Lower leg skin (tissue), 3 donors: Measurements from ENCODE around the gene SCMH1.

Experiments
- POLR2A ChIP-seq, 2 donors: fragments of 450-650 bp; IDR thresholded peaks; one replicate each; pipeline ENCODE4 v1.6.1; 2016 to 2017; ENCODE audit warnings: antibody characterized with exemption in 2 of 2, mild to moderate bottlenecking in 1 of 2, moderate library complexity in 1 of 2
- TF ChIP-seq, protein P1 (sequence below), 3 donors: fragments of 450-650 bp; IDR thresholded peaks; one replicate each; pipeline ENCODE4 v1.5.1; 2016; ENCODE audit warnings: antibody characterized with exemption in 3 of 3, mild to moderate bottlenecking in 3 of 3, moderate library complexity in 2 of 3

DNA sequence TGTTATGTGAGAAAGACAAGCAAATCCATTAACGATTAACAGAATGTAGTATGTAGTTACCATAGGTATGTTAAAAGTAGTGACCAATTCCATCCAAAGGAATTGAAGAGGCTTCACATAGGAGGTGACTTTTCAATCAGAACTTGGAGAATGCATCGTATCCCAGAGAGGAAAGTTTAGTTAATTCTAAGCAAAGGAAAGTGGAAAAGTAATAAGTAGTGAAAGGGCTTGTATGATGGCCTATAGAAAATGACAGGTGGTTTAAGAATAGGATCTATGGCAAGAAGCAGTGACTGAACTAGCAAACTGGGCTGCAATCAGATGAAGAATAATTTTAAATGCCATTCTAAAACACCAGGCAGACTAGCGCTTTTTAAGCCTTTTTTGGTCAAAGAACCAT is 16.6 kb downstream of the SCMH1 start:
- no peak for TF ChIP-seq POLR2A (IDR thresholded peaks at IDR 0.05)
- TF ChIP-seq, protein P1, sequence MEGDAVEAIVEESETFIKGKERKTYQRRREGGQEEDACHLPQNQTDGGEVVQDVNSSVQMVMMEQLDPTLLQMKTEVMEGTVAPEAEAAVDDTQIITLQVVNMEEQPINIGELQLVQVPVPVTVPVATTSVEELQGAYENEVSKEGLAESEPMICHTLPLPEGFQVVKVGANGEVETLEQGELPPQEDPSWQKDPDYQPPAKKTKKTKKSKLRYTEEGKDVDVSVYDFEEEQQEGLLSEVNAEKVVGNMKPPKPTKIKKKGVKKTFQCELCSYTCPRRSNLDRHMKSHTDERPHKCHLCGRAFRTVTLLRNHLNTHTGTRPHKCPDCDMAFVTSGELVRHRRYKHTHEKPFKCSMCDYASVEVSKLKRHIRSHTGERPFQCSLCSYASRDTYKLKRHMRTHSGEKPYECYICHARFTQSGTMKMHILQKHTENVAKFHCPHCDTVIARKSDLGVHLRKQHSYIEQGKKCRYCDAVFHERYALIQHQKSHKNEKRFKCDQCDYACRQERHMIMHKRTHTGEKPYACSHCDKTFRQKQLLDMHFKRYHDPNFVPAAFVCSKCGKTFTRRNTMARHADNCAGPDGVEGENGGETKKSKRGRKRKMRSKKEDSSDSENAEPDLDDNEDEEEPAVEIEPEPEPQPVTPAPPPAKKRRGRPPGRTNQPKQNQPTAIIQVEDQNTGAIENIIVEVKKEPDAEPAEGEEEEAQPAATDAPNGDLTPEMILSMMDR (IDR thresholded peaks at IDR 0.05), result no peak
